Suprapubic skin (tissue), 3 donors: ENCODE measurements around the gene ETV6.

Source experiments
- CTCF ChIP-seq, 2 donors: fragments of 200-600 bp in 1 of 2; fragments of 450-650 bp in 1 of 2; sonication (generic) in 1 of 2; IDR thresholded peaks; one replicate each; pipeline ENCODE4 v1.5.1; 2016 to 2019; ENCODE audit warnings: antibody characterized with exemption in 2 of 2, mild to moderate bottlenecking in 1 of 2, moderate library complexity in 1 of 2
- POLR2AphosphoS5 ChIP-seq, 3 donors: sonication (generic); formaldehyde crosslinking; IDR thresholded peaks; one replicate each; pipeline ENCODE4 v1.6.1; 2017; ENCODE audit warnings: antibody characterized with exemption in 3 of 3

GRCh38 chr12:11916771-11917170, 267.3 kb downstream of the ETV6 start:
- TF ChIP-seq CTCF (IDR thresholded peaks at IDR 0.05): no peak
- TF ChIP-seq POLR2AphosphoS5 (IDR thresholded peaks at IDR 0.05): no peak
